DMS53 treated with DMSO at 0.1 percent for 48 hours (cell line): ENCODE data around the gene NOL4L.

Experiments used
- DNase-seq: peaks from one replicate; lab custom pipeline; 2025; ENCODE audit not compliant: unreplicated experiment; lab: John Stamatoyannopoulos, UW

Gene NOL4L

DNA sequence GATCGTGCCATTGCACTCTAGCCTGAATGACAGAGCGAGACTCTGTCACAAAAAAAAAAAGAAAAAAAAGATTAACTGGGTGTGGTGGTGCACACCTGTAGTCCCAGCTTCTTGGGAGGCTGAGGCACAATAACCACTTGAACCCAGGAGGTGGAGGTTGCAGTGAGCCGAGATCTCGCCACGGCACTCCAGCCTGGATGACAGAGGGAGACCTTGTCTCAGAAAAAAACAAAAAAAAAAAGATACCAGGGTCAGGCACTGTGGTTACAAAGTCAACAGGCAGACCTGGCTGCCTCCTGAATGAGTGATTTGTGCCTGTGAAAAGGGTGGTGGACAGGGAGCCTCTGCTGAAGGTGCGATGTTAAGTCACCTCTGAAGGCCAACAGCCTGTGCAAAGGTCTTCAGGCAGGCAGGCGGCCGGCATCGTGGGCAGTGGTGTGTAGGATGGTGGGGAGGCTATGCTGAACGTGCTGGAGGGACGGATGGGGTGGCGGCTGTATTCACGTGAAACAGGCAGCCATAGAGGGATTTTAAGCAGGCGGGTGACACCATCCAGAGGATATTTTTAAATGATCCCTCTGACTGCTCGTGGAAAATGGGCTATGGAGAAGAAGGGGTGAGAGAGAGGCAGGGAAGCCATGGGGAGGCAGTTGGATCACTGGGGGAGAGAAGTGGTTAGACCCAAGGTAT is 41.4 kb downstream of the NOL4L start:
- no peak for DNase-seq

DNA sequence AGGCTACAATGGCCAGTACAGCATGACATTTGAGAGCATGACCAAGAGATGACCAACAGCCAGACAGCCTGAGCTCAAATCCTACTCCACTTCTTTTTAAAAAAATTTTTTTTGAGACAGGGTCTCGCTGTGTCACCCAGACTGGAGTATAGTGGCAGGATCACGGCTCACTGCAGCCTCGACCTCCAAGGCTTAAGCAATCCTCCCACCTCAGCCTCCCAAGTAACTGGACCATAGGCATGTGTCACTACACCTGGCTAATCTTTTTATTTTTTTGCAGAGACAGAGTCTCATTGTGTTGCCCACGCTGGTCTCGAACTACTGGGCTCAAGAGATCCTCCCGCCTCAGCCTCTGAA is 42.9 kb downstream of the NOL4L start:
- no peak for DNase-seq

DNA sequence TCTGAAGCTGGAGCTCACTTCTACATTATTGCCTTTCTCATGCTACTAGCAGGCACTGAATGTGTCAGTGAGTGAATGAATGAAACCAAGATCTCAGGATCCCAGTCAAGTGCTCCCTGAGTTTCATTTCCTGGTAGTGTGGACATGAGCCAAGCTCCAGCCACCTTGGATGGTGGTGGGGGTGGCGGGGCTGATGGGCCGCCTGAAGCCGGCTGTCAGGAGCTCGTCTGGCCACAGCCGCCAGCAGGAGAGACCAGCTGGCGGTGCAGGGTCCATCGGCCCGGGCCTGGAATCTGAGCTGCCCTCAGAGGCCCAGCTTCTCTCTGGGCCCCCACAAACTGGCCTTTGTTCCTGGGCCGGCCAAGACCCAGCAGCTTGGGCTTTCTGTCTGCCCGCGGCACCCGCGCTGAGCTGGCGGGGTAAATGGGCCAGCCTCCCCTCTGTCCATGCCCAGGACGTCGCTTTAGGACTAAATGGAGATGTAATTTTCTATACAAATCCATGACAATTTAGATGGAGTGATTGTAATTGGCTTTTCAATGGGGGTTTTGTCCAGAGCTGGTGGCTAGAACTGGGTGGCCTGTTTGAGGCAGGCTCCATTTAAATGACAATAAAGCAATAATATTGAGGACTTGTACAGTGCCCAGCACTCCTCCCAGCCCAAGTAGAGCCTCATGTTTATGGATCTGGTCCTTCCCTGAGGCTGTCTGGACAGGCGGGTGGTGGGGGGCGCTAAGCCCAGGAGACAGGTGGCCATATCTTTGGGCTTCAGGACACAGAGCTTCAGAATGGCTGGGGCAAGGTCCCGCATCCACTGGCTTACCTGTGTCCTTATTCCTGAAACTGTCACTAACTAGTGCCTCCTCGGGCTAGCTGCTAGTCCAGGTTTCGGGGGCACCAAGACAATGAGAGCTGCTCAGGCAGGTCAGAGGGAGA is 43.5 kb downstream of the NOL4L start:
- DNase-seq: no peak

DNA sequence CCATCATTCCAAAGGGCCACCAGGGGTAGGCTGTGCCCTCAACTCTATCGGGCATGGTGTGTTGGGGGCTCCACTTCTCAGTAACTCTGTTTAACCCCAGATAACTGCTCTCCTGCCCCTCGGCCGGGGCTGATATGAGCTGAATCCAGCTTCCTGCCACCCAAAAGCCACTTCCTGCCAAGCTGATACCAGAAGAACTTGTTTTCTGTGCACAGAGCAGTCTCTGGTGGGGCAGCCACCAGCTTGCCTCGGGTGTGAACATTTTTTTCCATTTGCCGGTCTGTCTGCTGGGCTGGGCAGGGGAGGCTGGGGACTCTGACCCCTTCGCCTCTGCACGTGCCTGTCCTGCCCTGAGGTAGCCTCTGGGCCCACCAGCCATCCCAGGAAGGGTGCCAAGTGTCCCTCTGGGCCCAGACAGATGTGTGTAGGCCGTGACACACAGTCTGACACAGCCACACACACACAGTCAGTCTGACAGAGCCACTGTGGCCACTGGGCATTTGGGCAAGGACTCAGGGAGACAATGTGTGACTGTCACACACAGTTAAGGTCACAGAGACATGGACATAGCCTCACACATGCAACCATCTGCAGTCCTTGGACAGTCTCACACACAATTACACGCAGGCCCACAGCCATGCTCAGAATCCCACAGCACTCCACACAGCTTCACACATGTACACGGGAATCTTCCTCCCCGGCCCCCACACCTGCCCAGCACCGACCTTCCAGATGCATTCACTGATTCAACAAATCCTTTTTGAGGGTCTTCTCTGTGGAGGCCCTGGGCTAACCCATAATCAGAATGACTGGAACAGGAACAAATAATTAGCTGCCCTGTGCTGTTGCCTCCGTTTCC is 45.1 kb downstream of the NOL4L start:
- DNase-seq: no peak

DNA sequence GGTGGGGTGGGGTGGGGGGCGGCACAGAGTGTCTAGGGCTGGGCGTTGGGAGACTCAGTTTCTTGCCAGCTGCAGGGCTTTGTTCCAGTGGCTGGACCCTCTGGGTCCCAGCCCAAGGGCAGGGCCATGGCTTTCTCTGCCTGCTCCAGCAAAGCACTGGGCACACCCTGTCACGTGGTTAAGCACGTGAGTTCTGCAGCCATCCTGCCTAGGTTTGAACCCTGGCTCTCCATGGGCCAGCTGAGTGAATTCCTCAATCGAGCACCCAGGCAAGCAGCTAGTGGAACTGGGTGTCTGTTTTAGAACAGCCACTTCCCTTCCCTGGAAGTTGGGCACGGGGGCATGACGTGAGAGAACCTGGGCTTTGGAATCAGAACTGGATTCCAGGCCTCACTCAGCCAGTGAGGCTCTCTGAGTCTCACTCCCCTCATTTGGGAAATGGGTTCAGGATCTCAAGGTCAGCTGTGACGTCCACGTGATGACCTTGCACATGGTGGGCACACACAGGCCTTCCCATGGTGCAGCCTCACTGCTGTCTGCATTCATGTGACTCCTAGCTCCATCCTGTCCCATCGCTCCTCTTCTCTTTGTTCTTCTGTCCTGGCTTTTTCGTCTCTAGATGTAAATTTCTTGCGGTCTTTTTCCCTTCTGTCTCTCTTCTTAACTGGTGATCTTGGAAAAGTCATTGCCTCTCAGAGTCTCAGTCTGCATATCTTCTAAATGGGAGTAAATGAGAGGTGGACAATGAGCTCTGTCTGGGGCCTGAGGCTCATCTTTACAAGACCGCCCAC is 45.9 kb downstream of the NOL4L start:
- no peak for DNase-seq

DNA sequence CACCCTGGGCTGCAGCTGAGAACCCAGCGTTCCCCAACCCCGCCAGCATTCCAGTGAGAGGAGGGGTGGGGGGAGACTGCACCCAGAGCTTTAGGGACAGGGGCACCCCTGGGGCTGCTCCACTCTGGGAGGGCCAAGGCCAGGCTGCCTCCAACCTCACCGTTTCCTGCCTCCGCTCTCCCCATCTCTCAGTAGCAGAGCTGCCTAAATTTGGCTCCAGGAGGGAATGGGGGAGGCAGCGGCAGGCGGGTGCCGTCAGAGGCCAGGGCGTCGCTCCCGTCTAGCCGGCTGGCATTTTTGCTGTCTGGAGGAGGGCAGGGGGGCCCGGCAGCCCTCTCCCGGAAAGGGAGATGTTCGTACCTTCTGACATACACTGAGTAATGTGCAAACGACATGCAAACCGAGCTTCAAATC is 46.6 kb downstream of the NOL4L start:
- no peak for DNase-seq

DNA sequence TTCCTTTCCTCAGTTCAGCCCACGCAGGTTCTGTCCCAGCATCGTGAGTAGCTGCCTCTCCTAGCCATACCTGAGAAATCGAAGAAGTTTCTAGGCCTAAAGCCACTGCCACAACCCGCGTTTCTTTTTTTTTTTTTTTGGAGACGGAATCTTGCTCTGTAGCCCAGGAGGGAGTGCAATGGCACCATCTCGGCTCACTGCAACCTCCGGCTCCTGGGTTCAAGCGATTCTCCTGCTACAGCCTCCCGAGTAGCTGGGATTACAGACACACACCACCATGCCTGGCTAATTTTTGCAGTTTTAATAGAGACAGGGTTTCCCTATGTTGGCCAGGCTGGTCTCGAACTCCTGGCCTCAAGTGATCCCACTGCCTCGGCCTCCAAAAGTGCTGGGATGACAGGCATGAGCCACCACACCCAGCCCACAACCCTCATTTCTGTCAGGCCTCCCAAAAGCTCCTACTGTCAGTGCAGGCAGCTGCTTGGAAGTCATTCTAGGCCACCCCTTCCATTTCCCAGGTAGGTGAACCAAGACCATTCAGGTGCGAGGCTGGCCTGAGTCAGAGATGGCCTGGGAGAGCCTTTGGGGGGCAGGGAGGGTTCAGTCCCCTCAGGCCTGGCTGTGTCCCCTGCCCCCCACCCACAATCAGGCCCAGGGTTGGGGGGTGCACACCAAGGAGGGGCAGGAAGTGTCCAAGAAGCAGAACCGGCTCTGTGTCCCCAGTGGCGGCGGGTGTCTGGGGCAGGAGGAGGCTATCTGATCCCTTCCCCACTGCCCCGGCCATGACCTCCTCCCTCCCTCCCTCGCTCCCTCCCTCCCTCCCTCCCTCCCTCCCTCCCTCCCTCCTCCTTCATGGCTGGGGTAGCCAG is 47.2 kb downstream of the NOL4L start:
- no peak for DNase-seq

DNA sequence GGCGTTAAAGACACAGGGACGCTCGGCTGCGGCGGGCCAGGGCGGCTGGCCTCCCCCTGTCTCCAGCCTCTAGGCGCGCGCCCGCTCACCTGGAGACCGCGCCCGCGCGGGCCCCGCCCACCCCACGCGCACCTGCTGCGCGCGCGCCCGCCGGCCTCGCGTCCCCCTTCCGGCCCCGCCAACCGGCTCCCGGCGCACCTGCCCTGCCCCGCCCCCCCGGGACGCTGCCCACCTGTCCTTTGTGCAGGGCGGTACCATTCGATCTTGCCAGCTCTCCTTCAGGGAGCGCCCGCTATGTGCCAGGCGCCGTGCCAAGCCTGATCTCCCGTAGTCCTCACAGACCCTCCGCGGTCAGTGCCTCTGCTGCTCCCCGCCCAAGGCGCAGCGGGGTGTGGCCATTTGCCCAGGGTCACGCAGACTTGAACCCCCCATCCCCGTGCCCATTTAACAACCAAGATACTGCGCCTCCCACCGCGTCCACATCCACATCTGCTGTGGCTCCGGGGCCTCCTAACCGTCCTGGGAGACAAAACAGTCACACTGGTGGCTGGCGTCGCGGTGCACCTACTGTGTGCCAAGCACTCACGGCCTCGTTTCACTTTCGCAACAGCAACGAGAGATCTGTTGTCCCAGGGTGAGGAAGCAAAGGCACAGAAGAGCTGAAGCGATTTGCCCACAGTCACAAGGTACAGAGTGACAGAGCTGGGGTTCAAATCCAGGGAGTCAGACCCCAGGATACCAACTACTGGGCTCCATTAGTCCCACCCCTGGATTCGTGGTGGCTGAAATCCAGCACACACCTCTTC is 48.1 kb downstream of the NOL4L start:
- DNase-seq: peak; percentile 59

DNA sequence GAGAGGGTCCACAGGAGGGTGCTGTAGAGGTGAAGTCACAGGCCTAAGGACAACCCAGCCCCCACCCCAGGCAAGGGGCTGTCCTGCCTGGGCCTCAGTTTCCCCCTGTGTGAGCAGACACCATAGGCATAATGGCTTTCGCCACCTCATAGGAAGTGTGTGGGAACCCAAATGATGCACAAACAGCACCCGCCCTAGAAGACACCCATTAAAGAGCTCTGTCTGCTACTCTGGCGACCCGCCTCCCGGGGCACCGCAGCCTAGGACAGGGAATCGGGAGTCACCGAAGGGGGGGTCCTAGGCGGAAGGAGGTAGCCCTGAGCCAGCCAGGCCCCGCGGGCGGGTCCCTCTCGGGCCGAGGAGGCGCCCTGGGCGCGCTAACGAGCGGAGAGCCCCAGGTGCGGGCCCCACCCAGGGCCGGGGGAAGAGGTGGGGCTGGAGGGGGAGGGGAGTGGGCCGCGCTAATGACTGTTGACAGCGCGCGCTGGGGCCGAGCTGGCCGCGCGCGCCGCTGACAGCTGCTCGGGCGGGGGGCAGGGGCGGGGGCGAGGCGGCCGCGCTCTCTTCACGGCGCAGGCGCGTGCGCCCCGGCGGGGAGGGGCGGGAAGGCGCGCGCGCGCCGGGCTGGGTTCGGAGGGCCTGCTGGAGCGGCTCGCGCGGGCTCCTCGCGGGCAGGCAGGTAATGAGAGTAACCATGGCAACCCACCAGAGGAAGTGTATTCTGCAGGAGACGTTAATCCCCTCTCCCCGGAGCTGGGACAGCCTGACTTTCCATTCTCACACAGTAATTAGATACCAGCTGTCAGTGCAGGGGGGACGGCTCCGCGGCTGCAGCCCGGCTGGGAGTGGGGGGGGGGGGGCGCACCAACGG is 48.9 kb downstream of the NOL4L start:
- DNase-seq: peak; percentile 76

DNA sequence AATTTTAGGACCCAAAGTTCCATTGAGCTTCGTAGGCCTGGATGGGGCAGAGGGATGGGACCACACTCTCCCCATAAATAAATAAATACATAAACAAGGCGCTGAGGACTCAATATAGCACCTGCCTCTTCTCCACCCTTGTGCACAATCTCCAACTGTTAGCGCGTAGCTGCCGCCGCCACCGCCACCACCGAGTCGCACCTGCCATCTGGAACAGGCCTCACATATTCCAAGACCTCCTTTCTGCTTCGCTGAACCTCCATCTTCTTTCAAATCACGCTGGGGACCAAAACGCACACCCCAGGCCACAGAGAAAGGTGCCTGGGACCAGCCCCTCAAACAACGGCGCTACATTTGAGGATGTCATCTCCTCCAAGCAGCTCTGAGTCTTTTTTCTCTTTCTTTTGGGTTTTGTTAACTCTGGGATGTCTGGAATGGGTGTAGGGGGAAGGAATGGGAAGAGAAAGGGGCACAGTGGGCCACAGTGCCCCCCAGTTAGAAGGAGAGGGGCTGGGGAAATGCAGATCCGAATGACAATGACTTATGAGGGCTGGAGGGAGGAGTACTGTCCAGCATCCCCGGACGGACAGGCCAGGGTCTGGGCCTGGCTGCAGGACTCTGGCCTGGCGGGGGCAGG is 49.7 kb downstream of the NOL4L start:
- DNase-seq: no peak

DNA sequence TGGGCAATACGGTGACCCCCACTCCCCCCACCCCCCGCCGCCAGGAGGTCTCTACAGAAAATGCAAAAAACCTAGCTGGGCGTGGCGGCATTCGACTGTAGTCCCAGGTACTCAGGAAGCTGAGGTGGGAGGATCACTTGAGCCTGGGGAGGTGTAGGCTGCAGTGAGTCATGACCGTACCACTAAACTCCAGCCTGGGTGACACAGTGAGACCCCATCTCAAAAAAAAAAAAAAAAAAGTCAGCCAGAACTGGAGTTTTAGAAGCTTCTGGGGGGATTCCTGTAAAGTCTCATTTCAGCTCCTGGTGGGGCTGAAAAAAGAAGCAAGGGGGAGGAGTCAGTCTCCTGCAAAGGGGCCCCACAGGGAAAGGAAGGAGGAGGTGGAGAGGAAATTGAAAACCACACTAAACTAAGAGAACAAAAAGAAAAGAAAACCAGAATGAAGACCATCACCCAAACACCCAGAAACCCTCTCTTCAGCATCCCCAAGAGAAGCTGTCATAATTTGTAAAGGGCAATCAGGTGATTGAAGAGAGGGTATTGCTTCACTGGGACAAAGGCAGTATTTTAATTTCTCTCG is 50.4 kb downstream of the NOL4L start:
- DNase-seq: no peak

DNA sequence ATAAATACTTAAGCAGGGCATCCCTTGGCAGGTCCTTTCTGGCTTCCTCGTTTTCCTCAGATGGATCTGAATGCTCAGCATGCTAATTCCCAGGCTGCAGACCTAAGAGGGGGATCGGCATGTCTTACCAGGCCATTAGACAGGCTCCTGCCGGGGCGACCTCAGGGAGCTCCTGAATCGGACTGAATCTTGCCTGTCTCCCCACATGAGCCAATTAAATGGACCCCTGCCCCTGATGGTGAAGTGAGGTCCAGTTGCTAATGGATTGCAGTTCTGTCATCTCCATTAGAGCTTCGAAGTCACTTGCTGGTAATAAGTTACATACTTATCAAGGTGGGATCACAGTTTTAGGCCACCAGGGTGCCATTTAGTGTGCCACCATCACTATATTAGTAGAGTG is 51.4 kb downstream of the NOL4L start:
- DNase-seq: no peak

DNA sequence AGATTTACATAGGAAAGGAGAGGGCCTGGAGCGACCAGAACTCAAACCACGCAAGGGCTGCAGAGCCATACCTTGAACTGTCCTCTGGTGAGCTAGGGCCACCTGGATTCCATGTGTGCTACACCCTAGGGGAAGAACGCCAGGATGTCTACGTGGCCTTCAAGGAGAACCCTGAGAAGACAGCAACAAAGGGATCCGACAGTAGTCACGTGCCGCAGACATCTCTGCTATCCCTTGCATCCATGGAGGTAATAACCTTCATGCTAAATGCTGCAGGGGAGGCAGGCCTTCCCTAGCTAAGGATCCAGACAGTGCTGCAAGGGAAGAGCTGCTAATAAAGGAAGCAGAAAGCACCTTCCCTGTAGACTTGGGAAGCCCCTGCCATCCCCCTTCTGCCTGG is 52.9 kb downstream of the NOL4L start:
- DNase-seq: no peak

DNA sequence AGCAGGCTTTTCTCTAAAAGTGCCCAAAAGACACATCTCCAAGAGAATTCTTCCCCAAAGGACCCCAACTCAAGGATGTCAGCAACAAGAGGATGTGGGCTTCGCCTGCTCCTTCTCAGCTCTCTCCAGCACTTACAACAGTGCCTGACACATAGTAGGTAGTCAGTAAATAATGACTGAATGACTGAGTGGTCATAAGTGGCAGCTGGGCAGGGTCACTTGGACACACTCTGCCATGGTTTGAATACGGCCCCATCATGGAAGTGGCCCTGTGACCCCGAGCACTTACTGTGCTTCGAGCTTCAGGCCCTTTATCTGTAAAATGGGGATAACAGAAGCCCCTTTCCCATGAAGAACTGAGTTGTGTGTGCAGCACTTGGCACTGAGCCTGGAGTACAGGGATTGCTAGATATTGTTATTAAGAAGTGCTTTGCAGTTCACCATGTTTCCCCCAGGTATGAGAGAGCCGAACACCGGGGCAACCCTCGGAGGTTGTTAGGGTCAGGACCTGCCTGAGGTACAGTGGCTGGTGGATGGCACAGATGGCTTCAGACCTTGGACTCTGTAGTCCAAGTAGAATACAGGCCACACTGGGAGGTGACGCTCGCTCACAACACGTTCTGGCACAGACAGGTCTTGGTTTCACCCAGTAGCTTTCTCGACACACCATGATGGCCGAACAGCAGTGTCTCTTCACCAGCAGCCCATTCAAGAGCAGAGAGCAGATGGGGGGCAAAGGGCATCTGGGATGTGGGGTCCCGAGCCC is 56.0 kb downstream of the NOL4L start:
- DNase-seq: no peak

DNA sequence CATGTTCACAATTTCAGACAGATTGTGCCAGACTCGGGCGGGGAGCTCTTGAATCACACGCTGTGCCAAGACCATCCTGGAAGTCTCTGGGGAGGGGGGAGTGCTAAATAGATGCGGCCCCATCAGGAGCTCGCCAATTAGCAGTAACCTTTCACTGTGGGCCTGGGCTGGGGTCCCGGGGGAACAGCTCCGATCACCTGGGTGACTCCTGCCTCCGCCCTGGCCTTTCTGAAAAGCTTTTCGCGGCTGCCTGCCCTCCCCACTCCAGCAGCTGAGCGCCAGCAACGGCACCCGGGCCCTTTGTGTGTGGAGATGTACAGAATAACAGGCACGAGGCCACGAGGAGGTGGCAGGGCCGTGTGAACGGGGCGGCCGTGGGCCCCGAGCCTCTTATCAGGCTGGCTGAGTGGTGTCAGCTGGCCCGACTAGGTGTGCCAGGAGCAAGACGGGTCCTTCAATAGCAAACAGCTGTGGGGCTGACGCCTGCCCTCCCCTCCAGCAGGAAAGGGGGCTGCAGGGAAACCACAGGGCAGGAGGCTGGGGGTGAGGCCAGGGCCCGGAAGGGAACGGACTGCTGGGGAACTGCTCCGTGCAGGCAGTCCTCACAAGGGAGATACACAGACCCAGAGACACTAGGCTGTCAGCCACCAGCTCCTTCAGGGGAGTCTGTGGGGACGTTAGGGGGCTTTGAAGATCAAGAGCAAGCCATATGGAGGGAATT is 56.8 kb downstream of the NOL4L start:
- no peak for DNase-seq
